Activated CD8-positive, alpha-beta T cell treated with anti-CD3 and anti-CD28 coated beads for 36 hours (primary cell): ENCODE results near the gene PRICKLE4. TPM values are rescaled to one million over a fixed set of nuclear protein-coding genes. Genes with fewer than 3 reads are reported as not detected.
A peak's percentile ranks its signal among the peaks of the same experiment; 100 is the strongest.

Experiments used
- ATAC-seq: fragments of 200-7000 bp; cut with Tn5 transposase; one replicate; pipeline ENCODE4 v1.10.0; 2021; ENCODE audit warnings: mild to moderate bottlenecking, moderate library complexity
- CTCF ChIA-PET: fragments of 350-600 bp; sonication (Branson Sonifier 250); formaldehyde crosslinking; loops from one replicate; lab custom pipeline; 2021; ENCODE audit warnings: antibody characterized with exemption; lab: Charles Lee
- POLR2A ChIA-PET: fragments of 350-600 bp; sonication (Branson Sonifier 250); formaldehyde crosslinking; loops from one replicate; lab custom pipeline; 2021; ENCODE audit warnings: antibody characterized with exemption; lab: Charles Lee
- DNase-seq: peaks from one replicate; pipeline ENCODE4 v3.0.0-alpha.2; 2020
- H3K27ac Mint-ChIP-seq: one replicate; pipeline ENCODE4 v1.8.0; 2021; ENCODE audit warnings: mild to moderate bottlenecking, mixed read lengths
- H3K27me3 Mint-ChIP-seq: one replicate; pipeline ENCODE4 v1.8.0; 2021; ENCODE audit warnings: mixed read lengths
- H3K36me3 Mint-ChIP-seq: one replicate; pipeline ENCODE4 v1.8.0; 2021; ENCODE audit warnings: low read depth, mixed read lengths
- H3K4me1 Mint-ChIP-seq: one replicate; pipeline ENCODE4 v1.8.0; 2021; ENCODE audit warnings: low read depth, mixed read lengths
- H3K4me3 Mint-ChIP-seq: one replicate; pipeline ENCODE4 v1.8.0; 2021; ENCODE audit warnings: mild to moderate bottlenecking, moderate library complexity, mixed read lengths
- H3K9me3 Mint-ChIP-seq: one replicate; pipeline ENCODE4 v1.8.0; 2021; ENCODE audit warnings: mixed read lengths
- intact Hi-C: fragments of 100-400 bp; cut with micrococcal nuclease; formaldehyde crosslinking; loops from one replicate; pipeline ENCODE4 v1.10.0; 2022
- total RNA-seq, 2 experiments: library from RNA; stranded (reverse); gene quantifications; one replicate each; pipeline ENCODE4 v1.2.3, GENCODE V29; 2021
- TF ChIP-seq, protein P1 (sequence below): fragments of 200-600 bp; IDR thresholded peaks from one replicate; pipeline ENCODE4 v1.8.0; 2022; ENCODE audit warnings: antibody characterized with exemption, mild to moderate bottlenecking

The PRICKLE4 gene
- total RNA-seq, 2 experiments from 2014 or later = not detected

DNA sequence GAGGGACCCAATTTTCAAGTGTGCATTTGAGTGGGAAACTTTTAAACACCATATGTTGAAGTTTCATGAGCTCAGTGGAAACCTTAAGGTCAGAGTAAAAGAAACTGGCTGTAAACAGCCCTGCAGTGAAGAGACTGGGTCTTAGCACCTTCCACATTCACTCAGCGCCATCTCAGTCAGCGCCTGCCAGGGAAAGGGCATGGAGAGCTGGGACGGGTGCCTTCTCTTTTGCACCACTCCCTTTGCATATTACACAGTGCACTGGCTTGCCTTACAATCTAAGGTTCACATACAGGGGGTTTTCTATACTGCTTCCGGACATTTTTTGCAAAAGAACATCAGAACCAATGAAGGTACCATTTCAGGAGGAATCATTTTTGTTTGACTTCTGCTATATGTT, 11.4 kb downstream of the PRICKLE4 start:
- DNase-seq (no peak), ATAC-seq (no peak)
- Mint-ChIP-seq H3K36me3 (peaks cover 40% of the 10 kb centered on the region), H3K27ac (peak overlapping the region; percentile 13), H3K27me3 (no peaks in the 10 kb centered on the region), H3K4me3 (no peak overlapping the region), H3K9me3 (no peaks in the 10 kb centered on the region), H3K4me1 (peaks cover 18% of the 10 kb centered on the region)
- TF ChIP-seq, protein P1, sequence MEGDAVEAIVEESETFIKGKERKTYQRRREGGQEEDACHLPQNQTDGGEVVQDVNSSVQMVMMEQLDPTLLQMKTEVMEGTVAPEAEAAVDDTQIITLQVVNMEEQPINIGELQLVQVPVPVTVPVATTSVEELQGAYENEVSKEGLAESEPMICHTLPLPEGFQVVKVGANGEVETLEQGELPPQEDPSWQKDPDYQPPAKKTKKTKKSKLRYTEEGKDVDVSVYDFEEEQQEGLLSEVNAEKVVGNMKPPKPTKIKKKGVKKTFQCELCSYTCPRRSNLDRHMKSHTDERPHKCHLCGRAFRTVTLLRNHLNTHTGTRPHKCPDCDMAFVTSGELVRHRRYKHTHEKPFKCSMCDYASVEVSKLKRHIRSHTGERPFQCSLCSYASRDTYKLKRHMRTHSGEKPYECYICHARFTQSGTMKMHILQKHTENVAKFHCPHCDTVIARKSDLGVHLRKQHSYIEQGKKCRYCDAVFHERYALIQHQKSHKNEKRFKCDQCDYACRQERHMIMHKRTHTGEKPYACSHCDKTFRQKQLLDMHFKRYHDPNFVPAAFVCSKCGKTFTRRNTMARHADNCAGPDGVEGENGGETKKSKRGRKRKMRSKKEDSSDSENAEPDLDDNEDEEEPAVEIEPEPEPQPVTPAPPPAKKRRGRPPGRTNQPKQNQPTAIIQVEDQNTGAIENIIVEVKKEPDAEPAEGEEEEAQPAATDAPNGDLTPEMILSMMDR = no peak
- CTCF ChIA-PET = interaction anchor here (0.8 to 12.8 kb wide), 6 partner anchors 9 to 423 kb away, joined by 3 to 214 read pairs (median 4); partner anchors contain the start of gene TAF8
- POLR2A ChIA-PET = no interaction called here
- intact Hi-C loops = no loop called here

DNA sequence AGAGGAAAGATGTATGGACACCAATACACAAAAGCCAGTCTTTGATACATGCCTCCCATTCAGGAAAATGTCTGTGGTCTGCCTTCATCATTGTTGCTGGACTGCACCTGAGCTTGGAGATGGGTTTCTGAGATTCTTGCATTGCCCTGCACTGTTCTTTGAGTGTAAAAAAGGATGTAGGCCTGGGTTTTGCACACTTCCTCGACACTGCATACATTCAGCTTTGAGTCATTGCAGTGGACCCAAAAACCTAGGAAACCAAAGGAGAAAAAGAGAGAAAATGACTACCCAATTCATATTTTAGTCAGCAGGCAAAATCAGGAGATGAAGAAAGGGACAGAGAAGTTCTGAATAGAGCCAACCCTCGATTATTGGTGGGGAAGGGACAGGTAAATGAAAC, 15.9 kb downstream of the PRICKLE4 start:
- CTCF ChIA-PET = no interaction called here

DNA sequence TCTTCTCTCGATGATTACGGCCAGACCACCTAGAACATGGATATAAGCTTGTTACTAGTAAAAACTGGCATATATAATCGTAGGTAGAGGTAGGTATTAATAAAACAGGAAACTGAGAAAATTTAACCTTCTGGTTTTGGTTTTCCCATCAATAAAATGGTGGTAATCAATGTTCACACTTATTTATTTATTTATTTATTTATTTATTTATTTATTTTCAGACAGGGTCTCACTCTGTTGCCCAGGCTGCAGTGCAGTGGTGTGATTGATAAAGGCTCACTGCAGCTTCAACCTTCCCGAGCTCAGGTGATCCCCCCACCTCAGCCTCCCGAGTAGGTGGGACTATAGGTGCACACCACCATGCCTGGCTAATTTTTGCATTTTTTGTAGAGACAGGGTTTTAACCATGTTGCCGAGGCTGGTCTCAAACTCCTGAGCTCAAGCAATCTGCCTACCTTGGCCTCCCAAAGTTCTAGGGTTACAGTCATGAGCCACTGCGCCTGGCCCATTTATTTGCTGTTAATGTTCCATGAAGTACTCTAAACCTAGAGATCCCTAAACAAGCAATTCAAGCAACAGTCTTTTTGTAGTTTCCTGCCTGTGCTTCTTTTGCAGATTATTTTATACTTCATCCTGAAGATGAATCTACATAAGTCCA, 18.4 kb downstream of the PRICKLE4 start:
- Mint-ChIP-seq H3K4me1 (no peaks in the 10 kb centered on the region), H3K36me3 (peaks cover 4% of the 10 kb centered on the region), H3K9me3 (no peaks in the 10 kb centered on the region), H3K27ac (no peak overlapping the region), H3K27me3 (no peaks in the 10 kb centered on the region), H3K4me3 (no peak overlapping the region)
- TF ChIP-seq, protein P1 = no peak
- DNase-seq = no peak
- intact Hi-C loops = no loop called here
- CTCF ChIA-PET = interaction anchor here (3.5 kb wide), 1 partner anchor 246 kb away, joined by 28 read pairs; no protein-coding TSS in a partner anchor
- ATAC-seq = no peak
- POLR2A ChIA-PET = interaction anchor here (1.4 kb wide), 1 partner anchor 75 kb away, joined by 4 read pairs; no protein-coding TSS in a partner anchor

More for the DNA sequence above, 15.9 kb downstream of the PRICKLE4 start:
- Mint-ChIP-seq H3K9me3 (no peaks in the 10 kb centered on the region), H3K4me3 (no peak overlapping the region), H3K4me1 (peaks cover 3% of the 10 kb centered on the region), H3K36me3 (peaks cover 17% of the 10 kb centered on the region), H3K27ac (no peak overlapping the region), H3K27me3 (no peaks in the 10 kb centered on the region)
- POLR2A ChIA-PET = no interaction called here
- intact Hi-C loops = no loop called here
- TF ChIP-seq, protein P1 = no peak
- ATAC-seq (no peak), DNase-seq (no peak)

DNA sequence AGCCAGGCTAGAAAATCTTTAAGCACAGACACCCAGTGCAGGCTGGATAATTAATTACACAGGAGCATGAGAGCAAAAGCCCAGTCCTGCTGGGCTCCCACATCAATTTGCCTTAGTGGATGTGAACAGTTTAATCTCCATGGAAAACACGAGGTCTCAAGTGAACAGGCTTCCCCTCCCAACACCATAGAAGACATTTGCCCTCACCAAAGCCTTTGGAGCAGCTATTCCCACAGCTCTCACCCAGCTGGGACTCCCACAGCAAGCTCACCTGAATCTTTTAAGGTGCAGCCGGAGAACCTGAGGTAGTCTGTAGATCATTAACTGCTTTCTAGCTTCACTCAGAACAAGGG, 19.0 kb downstream of the PRICKLE4 start:
- peaks cover 4% of the 10 kb centered on the region for H3K36me3 Mint-ChIP-seq
- ChIA-PET CTCF (interaction anchor here (3.5 kb wide), 1 partner anchor 245 kb away, joined by 28 read pairs; no protein-coding TSS in a partner anchor), POLR2A (interaction anchor here (1.4 kb wide), 1 partner anchor 74 kb away, joined by 4 read pairs; no protein-coding TSS in a partner anchor)
- intact Hi-C loops = no loop called here
- H3K27me3 Mint-ChIP-seq = no peaks in the 10 kb centered on the region
- H3K9me3 Mint-ChIP-seq = no peaks in the 10 kb centered on the region
- DNase-seq (no peak), ATAC-seq (no peak)
- H3K4me1 Mint-ChIP-seq = no peaks in the 10 kb centered on the region
- no peak overlapping the region for H3K27ac Mint-ChIP-seq
- H3K4me3 Mint-ChIP-seq = no peak overlapping the region
- TF ChIP-seq, protein P1 = no peak

DNA sequence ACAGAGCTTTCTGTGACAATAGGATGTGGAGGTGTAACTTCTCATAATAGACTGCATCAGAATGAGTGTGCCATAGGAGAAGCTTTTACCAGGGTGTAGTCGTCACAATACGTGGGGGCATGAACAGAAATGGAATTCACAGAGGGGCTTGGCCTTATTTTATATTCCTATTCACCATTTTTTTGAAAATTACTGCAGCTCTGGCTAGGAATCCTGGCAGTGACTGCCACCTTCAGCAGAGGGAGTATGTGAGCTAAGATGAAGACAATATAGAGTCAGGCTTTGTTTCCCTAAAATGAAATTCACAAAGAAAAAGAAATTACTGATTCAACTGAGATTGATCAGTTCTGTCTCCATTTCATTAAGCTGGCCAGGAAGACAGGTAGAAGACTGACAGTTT, 20.8 kb downstream of the PRICKLE4 start:
- Mint-ChIP-seq H3K4me3 (no peak overlapping the region), H3K36me3 (peaks cover 5% of the 10 kb centered on the region), H3K27me3 (no peaks in the 10 kb centered on the region), H3K27ac (no peak overlapping the region), H3K4me1 (no peaks in the 10 kb centered on the region), H3K9me3 (no peaks in the 10 kb centered on the region)
- ChIA-PET POLR2A (interaction anchor here (0.6 to 0.7 kb wide), 3 partner anchors 67 to 260 kb away, joined by 3 to 5 read pairs (median 3); no protein-coding TSS in a partner anchor), CTCF (interaction anchor here (0.6 to 3.5 kb wide), 9 partner anchors 10 to 303 kb away, joined by 3 to 28 read pairs (median 5); partner anchors contain the start of gene TOMM6)
- ATAC-seq (no peak), DNase-seq (no peak)
- intact Hi-C loops = no loop called here
- TF ChIP-seq, protein P1 = no peak
